Measurements from ENCODE around the gene ARL5B. TPM values are rescaled to one million over a fixed set of nuclear protein-coding genes. Genes with fewer than 3 reads are reported as not detected.

The ARL5B gene, protein sequence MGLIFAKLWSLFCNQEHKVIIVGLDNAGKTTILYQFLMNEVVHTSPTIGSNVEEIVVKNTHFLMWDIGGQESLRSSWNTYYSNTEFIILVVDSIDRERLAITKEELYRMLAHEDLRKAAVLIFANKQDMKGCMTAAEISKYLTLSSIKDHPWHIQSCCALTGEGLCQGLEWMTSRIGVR
- 6.5 and 8.3 TPM in 2 replicates for polyA plus RNA-seq

DNA sequence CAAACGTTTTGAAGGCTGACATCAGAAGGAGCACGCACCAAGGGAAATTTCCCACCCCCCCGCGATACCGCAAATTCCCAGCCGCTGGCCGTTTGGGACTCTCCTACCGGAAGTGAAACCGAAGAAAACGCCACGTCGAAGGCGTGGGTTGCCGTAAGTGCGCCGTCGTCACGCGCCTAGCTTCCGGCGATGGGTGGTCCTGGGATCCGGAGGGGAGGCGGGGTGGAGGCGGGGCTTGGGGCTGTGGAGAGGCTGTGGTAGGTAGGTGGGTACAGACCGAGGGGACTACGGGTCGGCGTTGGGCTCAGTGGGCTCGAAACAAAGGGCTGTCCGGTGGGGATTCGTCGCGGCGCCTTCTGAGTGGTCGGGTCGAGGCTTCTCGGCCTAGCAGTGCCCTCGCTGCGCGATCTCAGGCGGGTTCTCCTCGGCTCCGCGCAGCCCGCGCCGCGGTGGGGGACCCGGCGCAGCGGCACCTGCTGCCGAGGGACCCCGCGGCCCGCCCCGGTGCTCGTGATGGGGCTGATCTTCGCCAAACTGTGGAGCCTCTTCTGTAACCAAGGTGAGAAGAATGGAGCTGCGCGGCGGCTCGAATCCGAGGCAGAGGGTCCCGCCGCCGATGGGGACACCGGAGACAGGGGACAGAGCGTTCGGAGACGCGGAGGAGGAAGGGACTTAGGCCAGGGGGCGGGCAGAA lies at the start of gene ARL5B:
Gene ARL5B (plus strand): TSS at position 307 of the 694 bp plus-strand sequence. CDS start 207 bp downstream, at position 514.

DNA sequence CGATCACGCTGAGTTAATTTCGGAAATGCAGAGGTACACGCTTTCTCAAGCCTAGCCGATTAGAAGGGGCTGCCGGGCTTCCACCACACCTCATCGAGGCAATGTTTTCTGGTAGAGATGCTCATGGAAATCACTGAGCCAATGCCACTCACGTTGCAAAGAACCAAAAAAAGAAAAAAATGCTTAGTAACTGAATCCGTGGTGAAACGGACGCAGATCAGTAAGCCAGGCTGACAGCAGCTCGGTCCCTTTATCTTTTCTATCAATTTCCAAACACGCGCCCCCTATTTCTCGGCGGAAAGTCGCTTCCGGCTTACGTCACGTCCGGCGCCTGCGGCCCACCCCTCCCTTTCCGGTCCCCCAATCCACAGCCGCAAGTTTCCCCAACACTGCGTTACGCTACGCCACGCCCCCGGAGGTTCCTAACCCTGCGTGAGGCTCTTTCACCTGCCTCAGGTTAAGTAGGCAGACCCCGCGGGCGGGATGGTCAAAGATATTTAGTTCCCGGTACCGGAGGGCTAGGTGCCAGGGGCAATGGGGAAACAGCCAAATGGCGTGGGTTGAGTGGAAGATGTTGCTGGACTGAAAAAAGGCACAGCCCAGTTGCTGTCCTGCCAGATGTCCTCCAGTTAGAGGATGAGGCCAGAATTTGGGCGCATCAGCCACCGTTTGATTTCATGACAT lies 7.8 kb upstream of the ARL5B start, which contains the start of gene NSUN6:
Gene NSUN6 (minus strand): TSS at position 264 of the 684 bp plus-strand sequence. CDS start 384 bp downstream, outside the sequence.

Other genes starting within 250 kb of the ARL5B start
- gene NSUN6, start 7.8 kb upstream of the ARL5B start, polyA plus RNA-seq, result 12.6 and 17.3 TPM in 2 replicates

Measured in Purkinje cell (primary cell).